ENCODE measurements around the gene EYS.
A peak's percentile ranks its signal among the peaks of the same experiment; 100 is the strongest.
"Not testable (repeated sequence)": the region's sequence is repeated elsewhere in the genome, so short reads cannot be mapped to it uniquely, and the experiment has no call there.

Gene EYS

GRCh38 chr6:63936399-63936798 is 1770.6 kb downstream of the EYS start:
- no peak for TF ChIP-seq CTCF (conservative IDR thresholded peaks at IDR 0.05)
- H3K27ac ChIP-seq = 0 out of 2 replicates have a peak overlapping the region, but pooled peaks have one; percentile 16

GRCh38 chr6:63935732-63936131 is 1771.3 kb downstream of the EYS start:
- H3K27ac ChIP-seq = no peak overlapping the region
- no peak for TF ChIP-seq CTCF (conservative IDR thresholded peaks at IDR 0.05)

GRCh38 chr6:63933948-63934347 is 1773.1 kb downstream of the EYS start:
- not testable (repeated sequence) for H3K27ac ChIP-seq

- TF ChIP-seq CTCF (conservative IDR thresholded peaks at IDR 0.05) = no peak
Observed at GRCh38 chr6:63930848-63931247, 1776.2 kb downstream of the EYS start.

GRCh38 chr6:63929111-63929510 is 1777.9 kb downstream of the EYS start:
- no peak overlapping the region for H3K27ac ChIP-seq
- no peak for TF ChIP-seq CTCF (conservative IDR thresholded peaks at IDR 0.05)

More at GRCh38 chr6:63930848-63931247, 1776.2 kb downstream of the EYS start:
- no peak overlapping the region for H3K27ac ChIP-seq

- TF ChIP-seq CTCF (conservative IDR thresholded peaks at IDR 0.05) = no peak
- no peak overlapping the region for H3K27ac ChIP-seq
Observed at GRCh38 chr6:63928613-63929012, 1778.4 kb downstream of the EYS start.

GRCh38 chr6:63926950-63927927 is 1779.8 kb downstream of the EYS start:
- no peak for TF ChIP-seq CTCF (conservative IDR thresholded peaks at IDR 0.05)

GRCh38 chr6:63926258-63926780 is 1780.7 kb downstream of the EYS start:
- no peak overlapping the region for H3K27ac ChIP-seq
- no peak for TF ChIP-seq CTCF (conservative IDR thresholded peaks at IDR 0.05)

More at GRCh38 chr6:63926950-63927927, 1779.8 kb downstream of the EYS start:
- no peak overlapping the region for H3K27ac ChIP-seq

Data from VCaP (cell line).